ENCODE data around the gene CD300E. TPM values are rescaled to one million over a fixed set of nuclear protein-coding genes. Genes with fewer than 3 reads are reported as not detected.
A peak's percentile ranks its signal among the peaks of the same experiment; 100 is the strongest.

CD300E gene
- total and polyA plus RNA-seq, 2 donors (not counting 1 experiment from before 2014, with no cell fraction given): 0.10 to 0.92 TPM

DNA sequence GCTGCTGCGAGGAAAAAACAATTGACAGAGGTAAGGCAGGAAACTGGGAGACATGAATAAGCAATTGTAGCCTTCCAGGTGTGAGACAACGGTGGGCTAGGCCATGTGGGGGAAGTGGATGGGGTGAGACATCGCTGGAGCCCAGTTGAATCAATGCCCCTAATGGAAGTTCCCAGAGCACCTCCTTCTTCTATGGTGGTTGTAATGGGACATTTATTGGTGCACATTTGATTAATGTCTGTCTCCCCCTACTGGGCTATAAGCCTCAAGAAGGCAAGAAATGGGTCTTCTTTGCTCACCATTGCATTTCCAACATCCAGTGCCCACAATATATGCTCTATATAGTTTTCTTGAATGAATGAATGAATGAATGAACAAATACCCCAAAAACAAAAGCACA is 22.7 kb upstream of the CD300E start:
- peak; percentile 60 for DNase-seq
- Histone ChIP-seq H3K27ac (ENCODE audit: low read length in 2 of 2) (no peak overlapping the region), H3K36me3 (replicated peaks in 1 of 2; ENCODE audit: control extremely low read depth in 1 of 2, control insufficient read depth in 1 of 2, extremely low read depth in 1 of 2, insufficient read depth in 2 of 2, low read length in 1 of 2) (no peaks in the 10 kb centered on the region), H3K4me2 (replicated peaks; ENCODE audit: low read depth, low read length, poor library complexity, severe bottlenecking) (no peak overlapping the region), H4K20me1 (ENCODE audit: control insufficient read depth, insufficient read depth, low read length, poor library complexity, severe bottlenecking) (no peaks in the 10 kb centered on the region), H3K27me3 (replicated peaks in 1 of 4; ENCODE audit: control extremely low read depth in 1 of 4, control insufficient read depth in 3 of 4, insufficient read depth in 4 of 4, low read length in 3 of 4) (peaks cover 0 to 32% (median 12%) of the 10 kb centered on the region in 4 experiments), H3K9ac (ENCODE audit: low read length) (no peak overlapping the region), H2AFZ (ENCODE audit: insufficient read depth, low read depth, low read length, poor library complexity, severe bottlenecking) (no peak overlapping the region), H3K4me3 (ENCODE audit: control extremely low read depth in 1 of 5, extremely low read depth in 1 of 5, insufficient read depth in 1 of 5, low read depth in 2 of 5, low read length in 4 of 5) (no peak overlapping the region), H3K4me1 (ENCODE audit: control insufficient read depth in 2 of 2, insufficient read depth in 2 of 2, low read length in 2 of 2) (peaks cover 32 to 37% of the 10 kb centered on the region in 2 donors), H3K9me3 (ENCODE audit: control extremely low read depth in 1 of 3, control insufficient read depth in 2 of 3, insufficient read depth in 1 of 3, low read length in 2 of 3) (no peaks in the 10 kb centered on the region), H3K79me2 (ENCODE audit: control insufficient read depth, insufficient read depth, low read length) (no peaks in the 10 kb centered on the region)
- Mint-ChIP-seq H3K4me1 (peaks cover 43% of the 10 kb centered on the region), H3K27ac (peak overlapping the region; percentile 50), H3K27me3 (peaks cover 47% of the 10 kb centered on the region), H3K4me3 (no peak overlapping the region), H3K9me3 (ENCODE audit: insufficient read depth) (no peaks in the 10 kb centered on the region)
- ATAC-seq (ENCODE audit: low read depth): peak; percentile 50
- 37% methylated on average over 3 of the region's 3 CpGs for WGBS (ENCODE audit: insufficient coverage)
- CTCF ChIA-PET: interaction anchor here (2.5 kb wide), 1 partner anchor 80 kb away, joined by 15 read pairs; no protein-coding TSS in a partner anchor
- POLR2A ChIA-PET: no interaction called here
- intact Hi-C loops (cut with micrococcal nuclease): loop anchor here (1.0 kb wide), 3 partner anchors 80 to 278 kb away; no protein-coding TSS in a partner anchor
- no peak for TF ChIP-seq EZH2 (IDR thresholded peaks at IDR 0.05; ENCODE audit: borderline replicate concordance, insufficient read depth, low read depth, low read length, poor library complexity, severe bottlenecking)
- TF ChIP-seq, protein P1, sequence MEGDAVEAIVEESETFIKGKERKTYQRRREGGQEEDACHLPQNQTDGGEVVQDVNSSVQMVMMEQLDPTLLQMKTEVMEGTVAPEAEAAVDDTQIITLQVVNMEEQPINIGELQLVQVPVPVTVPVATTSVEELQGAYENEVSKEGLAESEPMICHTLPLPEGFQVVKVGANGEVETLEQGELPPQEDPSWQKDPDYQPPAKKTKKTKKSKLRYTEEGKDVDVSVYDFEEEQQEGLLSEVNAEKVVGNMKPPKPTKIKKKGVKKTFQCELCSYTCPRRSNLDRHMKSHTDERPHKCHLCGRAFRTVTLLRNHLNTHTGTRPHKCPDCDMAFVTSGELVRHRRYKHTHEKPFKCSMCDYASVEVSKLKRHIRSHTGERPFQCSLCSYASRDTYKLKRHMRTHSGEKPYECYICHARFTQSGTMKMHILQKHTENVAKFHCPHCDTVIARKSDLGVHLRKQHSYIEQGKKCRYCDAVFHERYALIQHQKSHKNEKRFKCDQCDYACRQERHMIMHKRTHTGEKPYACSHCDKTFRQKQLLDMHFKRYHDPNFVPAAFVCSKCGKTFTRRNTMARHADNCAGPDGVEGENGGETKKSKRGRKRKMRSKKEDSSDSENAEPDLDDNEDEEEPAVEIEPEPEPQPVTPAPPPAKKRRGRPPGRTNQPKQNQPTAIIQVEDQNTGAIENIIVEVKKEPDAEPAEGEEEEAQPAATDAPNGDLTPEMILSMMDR (IDR thresholded peaks at IDR 0.05): peak; percentile 56

DNA sequence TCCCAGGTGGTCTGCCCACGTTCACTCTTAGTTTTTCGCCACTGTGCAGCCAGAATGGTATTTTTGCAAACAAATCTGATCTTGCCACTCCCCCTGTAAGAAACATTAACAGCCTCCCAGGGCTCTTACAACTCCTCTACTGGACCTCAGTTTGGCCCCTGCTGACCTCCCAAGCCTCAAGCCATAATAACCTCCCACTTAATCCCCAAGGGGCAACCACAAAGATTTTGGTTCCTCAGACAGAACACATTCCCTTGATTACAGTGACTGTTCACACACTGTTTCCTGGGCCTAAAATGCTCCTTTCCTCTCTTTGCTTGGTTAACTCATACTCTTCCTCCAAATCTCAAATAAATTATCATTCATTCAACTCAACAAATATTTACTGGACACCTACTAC is 21.5 kb upstream of the CD300E start:
- CTCF ChIA-PET: interaction anchor here (0.7 to 1.9 kb wide), 7 partner anchors 12 to 266 kb away, joined by 3 to 7 read pairs (median 3); partner anchors contain the start of gene RAB37
- peaks cover 36% of the 10 kb centered on the region for H3K27me3 Mint-ChIP-seq
- peaks cover 55% of the 10 kb centered on the region for H3K4me1 Mint-ChIP-seq

More for the DNA sequence above, 21.5 kb upstream of the CD300E start:
- intact Hi-C loops (cut with micrococcal nuclease): no loop called here
- Mint-ChIP-seq H3K4me3 (no peak overlapping the region), H3K27ac (no peak overlapping the region), H3K9me3 (ENCODE audit: insufficient read depth) (no peaks in the 10 kb centered on the region)
- Histone ChIP-seq H3K27ac (ENCODE audit: low read length in 2 of 2) (no peak overlapping the region), H3K79me2 (ENCODE audit: control insufficient read depth, insufficient read depth, low read length) (no peaks in the 10 kb centered on the region), H3K4me2 (replicated peaks; ENCODE audit: low read depth, low read length, poor library complexity, severe bottlenecking) (no peak overlapping the region), H3K36me3 (replicated peaks in 1 of 2; ENCODE audit: control extremely low read depth in 1 of 2, control insufficient read depth in 1 of 2, extremely low read depth in 1 of 2, insufficient read depth in 2 of 2, low read length in 1 of 2) (no peaks in the 10 kb centered on the region), H3K27me3 (replicated peaks in 1 of 4; ENCODE audit: control extremely low read depth in 1 of 4, control insufficient read depth in 3 of 4, insufficient read depth in 4 of 4, low read length in 3 of 4) (peaks cover 0 to 26% (median 6%) of the 10 kb centered on the region in 4 experiments), H3K4me3 (ENCODE audit: control extremely low read depth in 1 of 5, extremely low read depth in 1 of 5, insufficient read depth in 1 of 5, low read depth in 2 of 5, low read length in 4 of 5) (no peak overlapping the region), H3K4me1 (ENCODE audit: control insufficient read depth in 2 of 2, insufficient read depth in 2 of 2, low read length in 2 of 2) (peaks cover 44 to 49% of the 10 kb centered on the region in 2 donors), H2AFZ (ENCODE audit: insufficient read depth, low read depth, low read length, poor library complexity, severe bottlenecking) (no peak overlapping the region), H4K20me1 (ENCODE audit: control insufficient read depth, insufficient read depth, low read length, poor library complexity, severe bottlenecking) (no peaks in the 10 kb centered on the region), H3K9me3 (ENCODE audit: control extremely low read depth in 1 of 3, control insufficient read depth in 2 of 3, insufficient read depth in 1 of 3, low read length in 2 of 3) (no peaks in the 10 kb centered on the region), H3K9ac (ENCODE audit: low read length) (no peak overlapping the region)
- DNase-seq (no peak), ATAC-seq (ENCODE audit: low read depth) (no peak)
- POLR2A ChIA-PET: interaction anchor here (0.6 kb wide), 1 partner anchor 13 kb away, joined by 3 read pairs; no protein-coding TSS in a partner anchor
- TF ChIP-seq EZH2 (IDR thresholded peaks at IDR 0.05; ENCODE audit: borderline replicate concordance, insufficient read depth, low read depth, low read length, poor library complexity, severe bottlenecking): no peak
- TF ChIP-seq, protein P1 (IDR thresholded peaks at IDR 0.05): no peak
- WGBS (ENCODE audit: insufficient coverage): 74% methylated on average over 2 of the region's 2 CpGs

Measured in B cell (primary cell).